Neural cell (in vitro differentiated cells): Measurements from ENCODE around the gene C16orf90.

Source experiments
- EP300 ChIP-seq: fragments of 450-650 bp; conservative IDR thresholded peaks from 2 replicates; pipeline ENCODE4 v1.6.1; 2014; ENCODE audit warnings: antibody characterized with exemption, mild to moderate bottlenecking, moderate library complexity; ENCODE audit not compliant: poor library complexity, severe bottlenecking
- EZH2 ChIP-seq: fragments of 200-600, 300-800 bp; shearing (Covaris generic), sonication (generic); IDR thresholded peaks from 2 replicates; pipeline ENCODE4 v1.6.1; 2014; ENCODE audit warnings: antibody characterized with exemption, low read length, borderline replicate concordance, mild to moderate bottlenecking; ENCODE audit not compliant: insufficient read depth, poor library complexity, severe bottlenecking
- POLR2AphosphoS5 ChIP-seq: IDR thresholded peaks from 2 replicates; pipeline ENCODE4 v1.6.1; 2012
- RAD21 ChIP-seq: fragments of 450-650 bp; conservative IDR thresholded peaks from 2 replicates; pipeline ENCODE4 v1.6.1; 2014; ENCODE audit warnings: antibody characterized with exemption, mild to moderate bottlenecking, moderate library complexity
- SMC3 ChIP-seq: fragments of 450-650 bp; conservative IDR thresholded peaks from 2 replicates; pipeline ENCODE4 v1.6.1; 2014; ENCODE audit warnings: antibody characterized with exemption, mild to moderate bottlenecking, moderate library complexity; ENCODE audit not compliant: poor library complexity
- TAF1 ChIP-seq: IDR thresholded peaks from 2 replicates; pipeline ENCODE4 v1.6.1; 2012; ENCODE audit warnings: low read depth
- TF ChIP-seq, protein P1 (sequence below): fragments of 450-650 bp; IDR thresholded peaks from 2 replicates; pipeline ENCODE4 v1.5.1; 2014; ENCODE audit warnings: antibody characterized with exemption, mild to moderate bottlenecking, moderate library complexity; ENCODE audit not compliant: poor library complexity, severe bottlenecking

DNA sequence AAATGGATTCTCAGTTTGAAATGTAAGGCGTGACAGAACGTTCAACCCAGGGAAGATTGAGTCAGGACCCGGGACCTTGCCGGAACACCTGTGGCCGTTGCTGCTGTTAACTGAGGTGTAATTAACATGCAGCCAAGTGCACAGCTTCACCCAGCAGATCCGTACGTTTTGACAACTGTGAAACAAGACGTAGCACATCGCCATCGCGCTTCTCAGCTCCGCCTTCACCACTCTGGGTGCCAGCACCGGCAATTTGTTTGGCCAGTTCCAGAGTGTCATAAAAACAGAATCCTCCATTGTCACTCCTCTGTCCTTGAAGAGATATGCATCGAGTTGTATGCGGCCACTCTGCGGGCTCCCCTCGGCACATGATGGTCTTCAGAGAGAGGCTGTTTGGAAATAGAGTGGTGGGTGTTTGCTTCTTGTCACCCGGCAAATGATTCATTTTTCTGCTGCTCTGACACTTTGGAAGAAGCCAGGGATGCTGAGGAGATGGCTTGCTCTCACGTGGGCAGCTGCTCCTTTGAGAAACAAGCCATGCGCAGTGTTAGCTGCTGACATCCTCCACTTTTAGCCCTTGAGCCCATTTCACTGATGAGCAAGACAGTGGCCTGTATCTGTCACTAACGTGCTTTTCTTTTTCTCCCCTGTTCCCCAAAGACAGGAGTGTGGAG, 29.2 kb downstream of the C16orf90 start:
- TF ChIP-seq EP300 (no peak), EZH2 (no peak), POLR2AphosphoS5 (no peak), TAF1 (no peak), SMC3 (no peak), RAD21 (no peak)
- TF ChIP-seq, protein P1, sequence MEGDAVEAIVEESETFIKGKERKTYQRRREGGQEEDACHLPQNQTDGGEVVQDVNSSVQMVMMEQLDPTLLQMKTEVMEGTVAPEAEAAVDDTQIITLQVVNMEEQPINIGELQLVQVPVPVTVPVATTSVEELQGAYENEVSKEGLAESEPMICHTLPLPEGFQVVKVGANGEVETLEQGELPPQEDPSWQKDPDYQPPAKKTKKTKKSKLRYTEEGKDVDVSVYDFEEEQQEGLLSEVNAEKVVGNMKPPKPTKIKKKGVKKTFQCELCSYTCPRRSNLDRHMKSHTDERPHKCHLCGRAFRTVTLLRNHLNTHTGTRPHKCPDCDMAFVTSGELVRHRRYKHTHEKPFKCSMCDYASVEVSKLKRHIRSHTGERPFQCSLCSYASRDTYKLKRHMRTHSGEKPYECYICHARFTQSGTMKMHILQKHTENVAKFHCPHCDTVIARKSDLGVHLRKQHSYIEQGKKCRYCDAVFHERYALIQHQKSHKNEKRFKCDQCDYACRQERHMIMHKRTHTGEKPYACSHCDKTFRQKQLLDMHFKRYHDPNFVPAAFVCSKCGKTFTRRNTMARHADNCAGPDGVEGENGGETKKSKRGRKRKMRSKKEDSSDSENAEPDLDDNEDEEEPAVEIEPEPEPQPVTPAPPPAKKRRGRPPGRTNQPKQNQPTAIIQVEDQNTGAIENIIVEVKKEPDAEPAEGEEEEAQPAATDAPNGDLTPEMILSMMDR = no peak
